Astrocyte (in vitro differentiated cells and primary cell): ENCODE measurements around the gene UPF3A. TPM values are rescaled to one million over a fixed set of nuclear protein-coding genes. Genes with fewer than 3 reads are reported as not detected.
A peak's percentile ranks its signal among the peaks of the same experiment; 100 is the strongest.

Source experiments
- DNase-seq: peaks from one replicate; pipeline ENCODE4 v3.0.0-alpha.2; 2010; ENCODE audit warnings: low read depth
- FAIRE-seq: peaks from 2 replicates; lab custom pipeline; 2011; peaks lifted over from hg19 to GRCh38; lab: Jason Lieb, UNC
- H2AFZ ChIP-seq: 2 replicates; pipeline ENCODE4 v1.6.0; 2012; ENCODE audit warnings: low read depth, low read length, inconsistent platforms
- H3K27ac ChIP-seq: 2 replicates; pipeline ENCODE4 v1.5.1; 2011; ENCODE audit warnings: low read depth, low read length, inconsistent platforms
- H3K27me3 ChIP-seq: 2 replicates; pipeline ENCODE4 v1.6.0; 2011; ENCODE audit warnings: low read length, inconsistent platforms; ENCODE audit not compliant: insufficient read depth
- H3K36me3 ChIP-seq: 2 replicates; pipeline ENCODE4 v1.5.1; 2011; ENCODE audit warnings: low read length, inconsistent platforms; ENCODE audit not compliant: insufficient read depth
- H3K4me1 ChIP-seq: 2 replicates; pipeline ENCODE4 v1.5.1; 2011; ENCODE audit warnings: low read length, inconsistent platforms; ENCODE audit not compliant: insufficient read depth
- H3K4me2 ChIP-seq: 2 replicates; pipeline ENCODE4 v1.6.0; 2012; ENCODE audit warnings: low read length, inconsistent platforms
- H3K4me3 ChIP-seq: 2 replicates; pipeline ENCODE4 v1.5.1; 2011; ENCODE audit warnings: low read depth, mild to moderate bottlenecking, low read length, inconsistent platforms; ENCODE audit not compliant: insufficient read depth
- H3K79me2 ChIP-seq: 2 replicates; pipeline ENCODE4 v1.6.0; 2012; ENCODE audit warnings: mild to moderate bottlenecking, low read length, inconsistent platforms; ENCODE audit not compliant: insufficient read depth
- H3K9ac ChIP-seq: 2 replicates; pipeline ENCODE4 v1.6.0; 2012; ENCODE audit warnings: mild to moderate bottlenecking, low read length, inconsistent platforms
- H3K9me3 ChIP-seq: 2 replicates; pipeline ENCODE4 v1.5.1; 2012; ENCODE audit warnings: low read depth, mild to moderate bottlenecking, low read length, inconsistent platforms; ENCODE audit not compliant: insufficient read depth
- H4K20me1 ChIP-seq: 2 replicates; pipeline ENCODE4 v1.6.0; 2012; ENCODE audit warnings: low read length, inconsistent platforms; ENCODE audit not compliant: insufficient read depth
- H3K27ac Mint-ChIP-seq: one replicate; pipeline ENCODE4 v1.8.0; 2021; ENCODE audit warnings: mild to moderate bottlenecking, mixed read lengths; ENCODE audit not compliant: unreplicated experiment
- H3K27me3 Mint-ChIP-seq: one replicate; pipeline ENCODE4 v1.8.0; 2021; ENCODE audit warnings: low read depth, mixed read lengths; ENCODE audit not compliant: unreplicated experiment
- H3K36me3 Mint-ChIP-seq: one replicate; pipeline ENCODE4 v1.8.0; 2021; ENCODE audit warnings: low read depth, mixed read lengths; ENCODE audit not compliant: unreplicated experiment
- H3K4me1 Mint-ChIP-seq: one replicate; pipeline ENCODE4 v1.8.0; 2021; ENCODE audit warnings: low read depth, mixed read lengths; ENCODE audit not compliant: unreplicated experiment
- H3K4me3 Mint-ChIP-seq: one replicate; pipeline ENCODE4 v1.8.0; 2021; ENCODE audit warnings: mild to moderate bottlenecking, moderate library complexity, mixed read lengths; ENCODE audit not compliant: unreplicated experiment
- H3K9me3 Mint-ChIP-seq: one replicate; pipeline ENCODE4 v1.8.0; 2021; ENCODE audit warnings: mild to moderate bottlenecking, mixed read lengths; ENCODE audit not compliant: unreplicated experiment
- CTCF ChIP-seq: IDR thresholded peaks from 2 replicates; pipeline ENCODE4 v1.5.1; 2011; ENCODE audit warnings: low read depth, mild to moderate bottlenecking, inconsistent platforms, low read length, moderate library complexity; ENCODE audit not compliant: insufficient read depth
- EZH2 ChIP-seq: IDR thresholded peaks from 2 replicates; pipeline ENCODE4 v1.6.1; 2012; ENCODE audit warnings: mild to moderate bottlenecking, low read length, inconsistent platforms; ENCODE audit not compliant: insufficient read depth
- total RNA-seq: library from RNA; stranded (reverse); gene quantifications from 2 replicates; pipeline ENCODE4 v1.2.1, GENCODE V29; 2021

UPF3A gene
- total RNA-seq, 1 donor from 2014 or later = 44.8 TPM

GRCh38 chr13:114324334-114324733 is 42.9 kb downstream of the UPF3A start:
- Histone ChIP-seq H3K9ac (no peak overlapping the region), H3K79me2 (peaks cover 63% of the 10 kb centered on the region), H3K4me2 (no peak overlapping the region), H3K9me3 (no peaks in the 10 kb centered on the region), H3K27ac (no peak overlapping the region), H4K20me1 (peaks cover 49% of the 10 kb centered on the region), H3K36me3 (peaks cover 47% of the 10 kb centered on the region), H3K4me1 (peaks cover 11% of the 10 kb centered on the region), H3K27me3 (no peaks in the 10 kb centered on the region), H3K4me3 (no peak overlapping the region), H2AFZ (no peak overlapping the region)
- Mint-ChIP-seq H3K27ac (no peak overlapping the region), H3K27me3 (no peaks in the 10 kb centered on the region), H3K36me3 (peaks cover 55% of the 10 kb centered on the region), H3K4me1 (peaks cover 14% of the 10 kb centered on the region), H3K9me3 (peaks cover 10% of the 10 kb centered on the region), H3K4me3 (no peak overlapping the region)
- no peak for FAIRE-seq
- TF ChIP-seq EZH2 = no peak
- TF ChIP-seq CTCF = no peak
- no peak for DNase-seq

GRCh38 chr13:114325729-114326128 is 44.3 kb downstream of the UPF3A start:
- H3K9ac ChIP-seq = no peak overlapping the region
- no peak overlapping the region for H3K4me3 ChIP-seq

More at GRCh38 chr13:114325729-114326128, 44.3 kb downstream of the UPF3A start:
- peak; percentile 23 for FAIRE-seq
- peaks cover 46% of the 10 kb centered on the region for H3K36me3 ChIP-seq
- Mint-ChIP-seq H3K4me1 (peaks cover 3% of the 10 kb centered on the region), H3K4me3 (no peak overlapping the region), H3K27ac (no peak overlapping the region), H3K36me3 (peaks cover 50% of the 10 kb centered on the region), H3K27me3 (no peaks in the 10 kb centered on the region), H3K9me3 (peaks cover 10% of the 10 kb centered on the region)
- H3K27ac ChIP-seq = no peak overlapping the region
- H3K79me2 ChIP-seq = peaks cover 51% of the 10 kb centered on the region
- no peak for DNase-seq
- peaks cover 38% of the 10 kb centered on the region for H4K20me1 ChIP-seq
- H3K4me1 ChIP-seq = no peaks in the 10 kb centered on the region
- TF ChIP-seq EZH2 (no peak), CTCF (no peak)
- no peaks in the 10 kb centered on the region for H3K27me3 ChIP-seq
- H2AFZ ChIP-seq = no peak overlapping the region
- H3K9me3 ChIP-seq = no peaks in the 10 kb centered on the region
- H3K4me2 ChIP-seq = no peak overlapping the region
